GM18505 (cell line): ENCODE measurements around the gene SLC9A7.

Experiments used
- ATAC-seq: cut with Tn5 transposase; IDR thresholded peaks from one replicate; pipeline ENCODE4 v1.9.1; 2021; ENCODE audit not compliant: unreplicated experiment
- POLR2A ChIP-seq: IDR thresholded peaks from 4 replicates; pipeline ENCODE4 v1.6.1; 2011; ENCODE audit warnings: borderline replicate concordance; ENCODE audit not compliant: insufficient read depth, insufficient read length; ENCODE audit errors: extremely low read depth

The SLC9A7 gene

DNA sequence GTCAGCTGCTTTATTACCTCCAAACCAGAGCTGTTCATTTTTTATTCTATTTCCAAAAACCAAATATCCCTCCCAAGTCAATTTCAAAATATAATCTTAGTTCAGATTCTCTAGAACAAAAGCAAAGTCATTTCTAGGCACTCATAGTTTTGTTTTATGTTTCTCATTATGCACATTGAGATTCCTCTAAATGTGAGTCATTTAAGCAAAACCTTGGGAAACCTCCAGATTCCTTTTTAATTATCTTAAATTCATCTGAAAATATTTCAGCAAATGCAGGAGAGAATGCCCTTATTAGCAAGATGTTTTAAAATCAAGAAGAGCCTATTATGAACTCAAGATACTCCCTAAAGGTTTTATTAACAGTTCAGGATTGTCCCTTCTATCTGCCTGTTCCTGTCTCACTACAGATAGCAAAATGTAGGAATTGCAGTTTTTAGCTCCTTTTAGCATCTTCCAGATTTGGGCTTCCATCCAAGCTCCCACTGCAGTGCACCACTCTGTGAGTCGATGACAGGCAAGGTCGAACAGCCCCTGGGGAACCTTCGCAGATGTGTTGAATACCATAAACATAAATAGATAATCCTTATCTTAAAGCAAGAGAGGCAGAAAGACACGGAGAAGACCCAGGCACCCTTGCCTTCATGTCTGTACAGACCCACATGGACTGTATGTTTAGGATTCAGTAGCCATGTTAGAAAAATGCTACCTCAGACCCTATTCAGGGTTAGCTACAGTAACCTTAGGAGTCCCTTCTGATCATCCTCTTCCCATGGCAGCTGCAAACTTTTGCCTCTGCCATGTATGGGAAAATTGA lies 11.3 kb upstream of the SLC9A7 start:
- no peak for ATAC-seq
- no peak for TF ChIP-seq POLR2A

DNA sequence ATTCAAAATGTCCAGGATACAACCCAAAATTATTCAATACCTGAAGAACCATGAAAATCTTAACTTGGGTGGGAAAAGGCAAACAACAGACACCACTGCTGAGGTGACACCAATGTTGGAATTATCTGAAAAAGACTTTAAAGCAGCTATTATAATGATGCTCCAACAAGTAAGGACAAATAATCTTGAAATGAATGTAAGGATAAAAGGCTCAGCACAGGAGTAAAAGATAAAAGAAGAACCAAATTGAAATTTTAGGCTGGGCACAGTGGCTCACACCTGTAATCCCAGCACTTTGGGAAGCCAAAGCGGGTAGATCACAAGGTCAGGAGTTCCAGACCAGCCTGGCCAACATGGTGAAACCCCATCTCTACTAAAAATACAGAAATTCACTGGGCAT lies 4.0 kb upstream of the SLC9A7 start:
- ATAC-seq, result no peak
- TF ChIP-seq POLR2A, result no peak

- no peak for ATAC-seq
These were observed 692 bp upstream of the SLC9A7 start for GRCh38 chrX:46759645-46759974.

GRCh38 chrX:46758163-46758955 lies 559 bp downstream of the SLC9A7 start:
- ATAC-seq, result peak; percentile 18

More at GRCh38 chrX:46759645-46759974, 692 bp upstream of the SLC9A7 start:
- TF ChIP-seq POLR2A, result no peak

GRCh38 chrX:46757593-46757992 lies 1.3 kb downstream of the SLC9A7 start:
- no peak for ATAC-seq
- TF ChIP-seq POLR2A, result no peak

More at GRCh38 chrX:46758163-46758955, 559 bp downstream of the SLC9A7 start:
- TF ChIP-seq POLR2A, result no peak

- no peak for TF ChIP-seq POLR2A
- ATAC-seq, result no peak
These were observed 1.9 kb downstream of the SLC9A7 start for GRCh38 chrX:46757052-46757451.

DNA sequence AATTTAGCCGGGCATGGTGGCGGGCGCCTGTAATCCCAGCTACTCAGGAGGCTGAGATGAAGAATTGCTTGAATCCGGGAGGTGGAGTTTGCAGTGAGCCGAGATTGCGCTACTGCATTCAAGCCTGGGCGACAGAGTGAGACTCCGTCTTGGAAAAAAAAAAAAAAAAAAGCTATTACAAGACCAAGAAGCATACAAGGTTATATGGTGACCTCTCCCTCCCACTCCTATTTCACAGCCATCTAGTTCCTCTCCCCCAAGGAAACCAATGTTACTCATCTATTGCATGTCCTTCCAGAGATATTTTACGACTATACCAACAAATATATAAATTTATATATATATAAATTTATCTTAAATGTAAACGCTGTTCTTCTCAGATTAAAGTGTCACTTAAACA lies 3.2 kb downstream of the SLC9A7 start:
- no peak for ATAC-seq
- TF ChIP-seq POLR2A, result no peak

GRCh38 chrX:46754586-46755061 lies 4.3 kb downstream of the SLC9A7 start:
- no peak for TF ChIP-seq POLR2A
- ATAC-seq, result no peak

DNA sequence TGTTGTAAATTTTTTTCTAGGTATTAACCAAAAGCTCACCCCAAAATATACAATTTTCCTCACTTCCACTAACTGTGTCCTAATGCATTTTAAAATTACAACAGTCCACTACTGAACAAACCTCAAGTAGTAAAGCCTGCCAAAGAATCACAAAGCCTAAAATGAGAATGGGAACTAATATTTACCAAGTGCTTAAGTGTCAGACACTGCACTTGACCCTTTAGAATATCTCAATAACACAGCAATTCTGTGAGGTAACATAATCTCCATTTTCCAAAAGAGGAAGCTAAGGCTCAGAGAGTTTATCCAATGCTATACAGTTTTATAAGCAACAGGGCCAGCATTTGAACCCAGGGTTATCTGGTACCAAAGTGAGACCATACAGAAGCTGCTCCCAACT lies 4.9 kb downstream of the SLC9A7 start:
- no peak for TF ChIP-seq POLR2A
- ATAC-seq, result no peak

DNA sequence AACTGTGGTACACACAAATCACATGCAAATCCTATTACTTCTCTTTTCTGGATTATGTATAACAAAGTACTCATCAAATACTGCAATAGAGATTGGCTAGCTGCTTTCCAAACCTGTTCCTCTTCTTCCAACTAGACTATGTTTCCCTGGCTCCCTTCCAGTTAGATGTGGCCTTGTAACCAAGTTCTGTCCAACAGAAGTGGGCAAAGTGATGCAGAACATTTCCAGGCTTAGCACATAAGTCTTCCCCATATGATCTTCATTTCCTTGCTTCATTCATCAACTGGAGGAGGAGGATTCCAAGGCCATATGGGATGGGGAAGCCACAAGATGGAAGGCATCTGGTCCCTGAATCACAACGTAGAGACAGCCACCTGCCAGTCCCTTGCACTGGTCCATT lies 8.0 kb downstream of the SLC9A7 start:
- no peak for TF ChIP-seq POLR2A
- no peak for ATAC-seq

- no peak for ATAC-seq
- TF ChIP-seq POLR2A, result no peak
These were observed 14.9 kb downstream of the SLC9A7 start for GRCh38 chrX:46744009-46744408.

DNA sequence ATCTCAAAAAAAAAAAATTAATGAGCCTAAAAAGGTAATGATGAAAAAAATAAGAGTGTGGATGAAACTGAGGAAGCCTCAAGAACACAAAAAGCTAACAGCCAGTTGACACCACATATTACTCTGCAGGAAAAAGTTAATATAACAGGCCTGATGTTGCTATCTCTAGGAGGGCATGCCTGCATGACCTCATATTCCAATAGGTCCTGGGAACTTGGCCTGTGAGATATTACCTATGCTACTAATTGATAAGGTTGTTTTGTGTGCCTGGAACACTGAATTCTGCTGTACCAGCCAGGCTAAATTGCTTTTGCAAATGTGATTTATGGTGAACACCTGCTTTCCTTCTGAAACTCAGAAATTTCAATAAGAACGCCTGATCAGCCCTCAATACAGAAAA lies 15.9 kb downstream of the SLC9A7 start:
- no peak for ATAC-seq
- TF ChIP-seq POLR2A, result no peak

DNA sequence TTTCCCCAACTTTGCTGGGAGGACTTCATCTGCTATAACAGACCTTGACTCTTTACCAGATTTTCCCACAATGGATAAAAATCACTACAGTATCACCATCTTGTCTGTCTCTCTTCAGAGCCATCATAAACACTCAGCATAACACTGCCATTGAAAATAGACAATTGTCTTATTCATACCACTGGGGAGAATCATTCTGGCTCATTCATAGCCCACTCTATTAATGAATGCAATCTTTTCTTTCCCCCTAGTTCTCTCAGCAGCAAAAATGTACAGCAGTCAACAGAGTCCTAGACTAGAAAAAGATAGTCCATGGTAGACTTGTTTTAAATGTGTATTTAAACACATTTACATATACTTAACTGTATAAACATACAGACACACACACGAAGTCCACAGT lies 19.2 kb downstream of the SLC9A7 start:
- no peak for TF ChIP-seq POLR2A
- no peak for ATAC-seq

DNA sequence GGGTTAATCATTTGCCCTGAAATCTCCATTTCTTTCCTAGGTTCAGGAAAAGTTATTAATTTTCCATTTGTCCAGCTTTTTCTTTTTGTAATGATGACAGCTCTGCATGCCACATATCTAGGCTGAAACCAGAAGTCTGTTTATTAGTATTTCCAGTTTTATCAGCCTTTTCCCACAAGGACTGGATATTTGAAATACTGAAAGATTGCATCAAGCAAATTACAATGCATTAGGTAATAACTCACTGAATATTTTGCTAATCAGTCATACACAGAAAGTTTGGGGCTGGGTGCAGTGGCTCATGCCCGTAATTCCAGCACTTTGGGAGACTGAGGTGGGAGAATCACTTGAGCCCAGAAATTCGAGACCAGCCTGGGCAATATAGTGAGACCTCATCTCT lies 21.5 kb downstream of the SLC9A7 start:
- no peak for TF ChIP-seq POLR2A
- ATAC-seq, result no peak

GRCh38 chrX:46737041-46737440 lies 21.9 kb downstream of the SLC9A7 start:
- TF ChIP-seq POLR2A, result no peak
- ATAC-seq, result no peak

GRCh38 chrX:46735622-46736021 lies 23.3 kb downstream of the SLC9A7 start:
- TF ChIP-seq POLR2A, result no peak
- ATAC-seq, result no peak
